ENCODE results near the gene GPC6. TPM values are rescaled to one million over a fixed set of nuclear protein-coding genes. Genes with fewer than 3 reads are reported as not detected.

The GPC6 gene
- total RNA-seq, 1 donor, result 77.8 TPM

DNA sequence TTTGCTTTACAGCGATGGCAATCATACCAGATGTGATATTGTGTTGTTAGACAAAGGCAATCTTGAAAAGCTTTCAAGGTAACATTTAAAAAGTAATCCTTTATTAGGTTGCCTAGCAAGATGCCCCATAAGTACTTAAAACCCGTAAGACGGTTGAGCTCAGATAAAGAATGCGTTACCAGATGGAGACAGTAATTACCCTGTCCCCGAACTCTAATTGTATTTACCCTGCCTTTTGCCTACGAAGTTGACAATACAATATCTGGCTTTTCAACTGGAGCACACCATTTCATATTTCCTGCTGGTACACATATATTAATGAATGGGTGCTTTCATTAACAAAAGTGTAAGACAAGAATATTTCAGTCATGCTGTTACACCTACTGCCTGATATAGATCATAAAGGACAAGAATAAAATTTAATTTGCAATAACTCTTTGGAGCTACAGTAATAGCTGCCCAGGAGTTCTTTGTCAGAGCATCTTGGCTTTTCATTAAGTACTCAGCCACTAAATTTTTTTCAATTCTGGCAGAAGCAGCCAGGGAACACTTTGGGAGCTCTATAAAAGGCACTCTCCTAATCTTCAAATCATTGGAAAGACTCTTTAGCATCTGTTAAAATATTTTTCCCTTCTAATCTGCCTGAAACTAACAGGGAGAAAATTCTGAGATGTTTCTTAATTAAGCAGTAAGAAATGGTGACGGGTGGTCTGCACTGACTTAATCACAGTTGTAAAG is 1189.1 kb downstream of the GPC6 start:
- H3K4me2 ChIP-seq (ENCODE audit: insufficient read depth, low read length), result no peak overlapping the region
- no peaks in the 10 kb centered on the region for H4K20me1 ChIP-seq (ENCODE audit: insufficient read depth, low read length)
- no peaks in the 10 kb centered on the region for H3K79me2 ChIP-seq (ENCODE audit: insufficient read depth, low read length)
- H3K36me3 ChIP-seq (ENCODE audit: insufficient read depth, low read length), result no peaks in the 10 kb centered on the region
- peaks cover 29% of the 10 kb centered on the region for H3K4me1 ChIP-seq (ENCODE audit: insufficient read depth, low read length)
- DNase-seq (ENCODE audit: insufficient read length, low spot score, missing footprints), result no peak
- H3K27ac ChIP-seq (ENCODE audit: low read depth, low read length), result no peak overlapping the region
- H2AFZ ChIP-seq (ENCODE audit: low read length), result no peak overlapping the region
- no peak overlapping the region for H3K4me3 ChIP-seq (ENCODE audit: insufficient read depth, low read length)
- no peaks in the 10 kb centered on the region for H3K27me3 ChIP-seq (ENCODE audit: insufficient read depth, low read length)
- TF ChIP-seq, protein P1, sequence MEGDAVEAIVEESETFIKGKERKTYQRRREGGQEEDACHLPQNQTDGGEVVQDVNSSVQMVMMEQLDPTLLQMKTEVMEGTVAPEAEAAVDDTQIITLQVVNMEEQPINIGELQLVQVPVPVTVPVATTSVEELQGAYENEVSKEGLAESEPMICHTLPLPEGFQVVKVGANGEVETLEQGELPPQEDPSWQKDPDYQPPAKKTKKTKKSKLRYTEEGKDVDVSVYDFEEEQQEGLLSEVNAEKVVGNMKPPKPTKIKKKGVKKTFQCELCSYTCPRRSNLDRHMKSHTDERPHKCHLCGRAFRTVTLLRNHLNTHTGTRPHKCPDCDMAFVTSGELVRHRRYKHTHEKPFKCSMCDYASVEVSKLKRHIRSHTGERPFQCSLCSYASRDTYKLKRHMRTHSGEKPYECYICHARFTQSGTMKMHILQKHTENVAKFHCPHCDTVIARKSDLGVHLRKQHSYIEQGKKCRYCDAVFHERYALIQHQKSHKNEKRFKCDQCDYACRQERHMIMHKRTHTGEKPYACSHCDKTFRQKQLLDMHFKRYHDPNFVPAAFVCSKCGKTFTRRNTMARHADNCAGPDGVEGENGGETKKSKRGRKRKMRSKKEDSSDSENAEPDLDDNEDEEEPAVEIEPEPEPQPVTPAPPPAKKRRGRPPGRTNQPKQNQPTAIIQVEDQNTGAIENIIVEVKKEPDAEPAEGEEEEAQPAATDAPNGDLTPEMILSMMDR (IDR thresholded peaks at IDR 0.05; ENCODE audit: extremely low read depth, low read depth, low read length), result no peak
- no peaks in the 10 kb centered on the region for H3K9me3 ChIP-seq (ENCODE audit: low read depth, low read length)

DNA sequence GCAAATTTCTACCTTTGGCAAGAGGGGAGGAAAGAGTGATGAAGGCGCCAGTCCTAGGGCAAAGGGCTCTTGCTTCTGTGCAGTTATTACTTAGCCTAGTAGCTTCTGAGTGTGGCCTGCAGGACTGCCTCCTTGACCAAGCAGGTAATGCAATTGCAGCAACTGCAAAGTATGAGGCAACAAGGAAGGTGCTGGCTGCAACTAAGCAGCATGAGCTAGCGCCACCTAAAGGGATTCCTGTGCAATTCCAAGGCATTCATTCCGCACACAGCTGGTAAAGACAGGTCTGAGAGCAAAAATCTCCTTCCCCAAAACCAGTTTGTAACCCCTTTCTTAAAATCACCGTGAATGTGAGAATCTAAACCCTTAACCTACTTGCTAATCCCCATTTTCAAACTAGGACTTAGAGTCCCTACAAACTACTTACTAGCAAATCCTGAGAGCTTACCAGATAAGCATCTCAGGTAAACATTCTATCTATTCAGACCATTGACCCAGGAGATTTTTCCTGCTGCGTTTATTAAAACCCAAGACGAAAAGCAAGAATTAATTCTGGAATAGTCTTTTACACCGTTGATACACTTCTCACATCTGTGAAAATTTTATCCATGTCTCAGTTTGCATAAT is 1190.0 kb downstream of the GPC6 start:
- no peak overlapping the region for H3K4me2 ChIP-seq (ENCODE audit: insufficient read depth, low read length)
- H3K4me1 ChIP-seq (ENCODE audit: insufficient read depth, low read length), result peaks cover 27% of the 10 kb centered on the region
- no peak overlapping the region for H3K27ac ChIP-seq (ENCODE audit: low read depth, low read length)
- H3K79me2 ChIP-seq (ENCODE audit: insufficient read depth, low read length), result no peaks in the 10 kb centered on the region
- DNase-seq (ENCODE audit: insufficient read length, low spot score, missing footprints), result no peak
- H4K20me1 ChIP-seq (ENCODE audit: insufficient read depth, low read length), result no peaks in the 10 kb centered on the region
- no peak overlapping the region for H2AFZ ChIP-seq (ENCODE audit: low read length)
- no peaks in the 10 kb centered on the region for H3K27me3 ChIP-seq (ENCODE audit: insufficient read depth, low read length)
- no peak overlapping the region for H3K4me3 ChIP-seq (ENCODE audit: insufficient read depth, low read length)
- TF ChIP-seq, protein P1 (IDR thresholded peaks at IDR 0.05; ENCODE audit: extremely low read depth, low read depth, low read length), result peak; percentile 50
- H3K36me3 ChIP-seq (ENCODE audit: insufficient read depth, low read length), result no peaks in the 10 kb centered on the region
- peaks cover 2% of the 10 kb centered on the region for H3K9me3 ChIP-seq (ENCODE audit: low read depth, low read length)

DNA sequence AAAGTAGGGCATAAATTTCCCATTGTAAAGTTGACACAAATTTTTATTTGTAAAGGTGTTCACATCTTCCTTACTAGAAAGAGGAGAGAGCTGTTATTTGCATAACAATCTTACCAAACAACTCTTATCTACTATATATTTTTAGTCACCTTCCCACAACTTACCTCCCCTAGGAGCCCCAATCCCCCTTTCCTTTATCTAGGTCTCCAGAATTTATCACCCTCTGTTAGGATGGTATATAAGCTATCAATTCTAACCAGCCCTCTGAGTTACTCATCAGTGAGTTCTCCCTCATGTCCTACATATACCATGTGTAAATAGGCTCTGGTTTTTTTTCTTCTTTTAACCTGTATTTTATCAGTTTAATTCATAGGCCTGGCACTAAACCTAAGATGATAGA is 1190.7 kb downstream of the GPC6 start:
- H3K27ac ChIP-seq (ENCODE audit: low read depth, low read length), result no peak overlapping the region
- peaks cover 2% of the 10 kb centered on the region for H3K9me3 ChIP-seq (ENCODE audit: low read depth, low read length)
- no peak overlapping the region for H3K4me2 ChIP-seq (ENCODE audit: insufficient read depth, low read length)
- H3K79me2 ChIP-seq (ENCODE audit: insufficient read depth, low read length), result no peaks in the 10 kb centered on the region
- no peak overlapping the region for H3K4me3 ChIP-seq (ENCODE audit: insufficient read depth, low read length)
- no peaks in the 10 kb centered on the region for H3K36me3 ChIP-seq (ENCODE audit: insufficient read depth, low read length)
- H3K4me1 ChIP-seq (ENCODE audit: insufficient read depth, low read length), result peaks cover 22% of the 10 kb centered on the region
- no peak overlapping the region for H2AFZ ChIP-seq (ENCODE audit: low read length)
- H3K27me3 ChIP-seq (ENCODE audit: insufficient read depth, low read length), result no peaks in the 10 kb centered on the region
- no peaks in the 10 kb centered on the region for H4K20me1 ChIP-seq (ENCODE audit: insufficient read depth, low read length)
- no peak for DNase-seq (ENCODE audit: insufficient read length, low spot score, missing footprints)
- TF ChIP-seq, protein P1 (IDR thresholded peaks at IDR 0.05; ENCODE audit: extremely low read depth, low read depth, low read length), result no peak

DNA sequence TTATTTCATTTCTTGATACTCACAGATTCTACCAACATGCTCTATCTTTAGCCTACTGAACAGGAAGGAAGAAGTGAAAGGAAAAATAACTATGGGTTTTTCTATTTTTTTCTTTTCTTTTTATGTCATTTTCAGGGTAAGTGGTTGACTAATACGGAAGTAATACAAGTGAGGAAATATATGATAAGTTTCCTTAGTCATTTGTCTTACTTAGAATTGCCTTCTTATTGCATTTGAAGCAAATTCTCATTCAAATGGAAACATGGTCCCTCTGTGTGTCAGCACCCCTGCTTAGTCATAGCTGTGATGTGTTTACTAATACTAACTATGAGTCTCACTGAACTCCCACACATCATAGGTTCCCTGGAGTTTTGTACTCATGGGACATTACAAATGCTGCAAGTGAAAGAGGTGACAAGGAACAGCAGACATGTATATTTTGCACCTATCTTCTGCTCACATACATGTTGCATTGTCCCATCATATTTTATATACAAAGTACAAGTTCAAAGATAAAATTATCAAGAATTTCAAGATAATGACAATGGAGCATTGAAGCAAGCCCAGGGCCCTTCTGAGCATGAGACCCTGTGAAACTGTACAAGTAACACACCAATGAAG is 1192.8 kb downstream of the GPC6 start:
- H3K79me2 ChIP-seq (ENCODE audit: insufficient read depth, low read length), result no peaks in the 10 kb centered on the region
- no peaks in the 10 kb centered on the region for H3K36me3 ChIP-seq (ENCODE audit: insufficient read depth, low read length)
- H3K4me3 ChIP-seq (ENCODE audit: insufficient read depth, low read length), result no peak overlapping the region
- H2AFZ ChIP-seq (ENCODE audit: low read length), result no peak overlapping the region
- H3K9me3 ChIP-seq (ENCODE audit: low read depth, low read length), result peaks cover 2% of the 10 kb centered on the region
- peaks cover 16% of the 10 kb centered on the region for H3K4me1 ChIP-seq (ENCODE audit: insufficient read depth, low read length)
- no peak overlapping the region for H3K27ac ChIP-seq (ENCODE audit: low read depth, low read length)
- no peak overlapping the region for H3K4me2 ChIP-seq (ENCODE audit: insufficient read depth, low read length)
- TF ChIP-seq, protein P1 (IDR thresholded peaks at IDR 0.05; ENCODE audit: extremely low read depth, low read depth, low read length), result no peak
- H3K27me3 ChIP-seq (ENCODE audit: insufficient read depth, low read length), result no peaks in the 10 kb centered on the region
- H4K20me1 ChIP-seq (ENCODE audit: insufficient read depth, low read length), result no peaks in the 10 kb centered on the region
- DNase-seq (ENCODE audit: insufficient read length, low spot score, missing footprints), result peak; percentile 34

Data from osteoblast (primary cell).